Measurements from ENCODE around the gene IRAK1. TPM values are rescaled to one million over a fixed set of nuclear protein-coding genes. Genes with fewer than 3 reads are reported as not detected.

Gene IRAK1
- total and polyA plus RNA-seq, 2 of the 13 experiments (the other 11 are each of a cell fraction or from before 2014, with no cell fraction given), result 57.7 to 77.3 TPM

- TF ChIP-seq, protein P1, sequence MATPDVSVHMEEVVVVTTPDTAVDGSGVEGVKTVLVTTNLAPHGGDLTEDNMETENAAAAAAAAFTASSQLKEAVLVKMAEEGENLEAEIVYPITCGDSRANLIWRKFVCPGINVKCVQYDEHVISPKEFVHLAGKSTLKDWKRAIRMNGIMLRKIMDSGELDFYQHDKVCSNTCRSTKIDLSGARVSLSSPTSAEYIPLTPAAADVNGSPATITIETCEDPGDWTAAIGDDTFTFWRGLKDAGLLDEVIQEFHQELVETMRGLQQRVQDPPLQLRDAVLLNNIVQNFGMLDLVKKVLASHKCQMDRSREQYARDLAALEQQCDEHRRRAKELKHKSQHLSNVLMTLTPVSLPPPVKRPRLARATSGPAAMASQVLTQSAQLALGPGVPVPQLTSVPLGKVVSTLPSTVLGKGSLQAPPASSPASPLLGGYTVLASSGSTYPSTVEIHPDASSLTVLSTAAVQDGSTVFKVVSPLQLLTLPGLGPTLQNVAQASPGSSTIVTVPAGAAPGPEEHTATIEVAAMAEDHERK (CRISPR knock-in tag; IDR thresholded peaks at IDR 0.05; ENCODE audit: low read depth), result no peak
- TF ChIP-seq HOXA9 (CRISPR knock-in tag; IDR thresholded peaks at IDR 0.05; ENCODE audit: borderline replicate concordance) (no peak), NCOA2 (CRISPR knock-in tag; IDR thresholded peaks at IDR 0.05) (peak; percentile 79), ZNF512 (CRISPR knock-in tag; IDR thresholded peaks at IDR 0.05) (no peak), MZF1 (CRISPR knock-in tag; IDR thresholded peaks at IDR 0.05; ENCODE audit: borderline replicate concordance) (no peak), HOXA5 (CRISPR knock-in tag; IDR thresholded peaks at IDR 0.05) (peak; percentile 85), KMT2B (CRISPR knock-in tag; IDR thresholded peaks at IDR 0.05) (peak; percentile 38; the same call in 1 of the 2 replicates), FOXO4 (CRISPR knock-in tag; conservative IDR thresholded peaks at IDR 0.05) (no peak), HMG20A (CRISPR knock-in tag; IDR thresholded peaks at IDR 0.05; ENCODE audit: borderline replicate concordance) (peak; percentile 49; the same call in 1 of the 2 replicates), HOXA7 (CRISPR knock-in tag; IDR thresholded peaks at IDR 0.05) (no peak), ZKSCAN8 (CRISPR knock-in tag; IDR thresholded peaks at IDR 0.05; ENCODE audit: borderline replicate concordance) (peak; percentile 79; the same call in 1 of the 2 replicates), FOXJ3 (CRISPR knock-in tag; IDR thresholded peaks at IDR 0.05; ENCODE audit: borderline replicate concordance) (peak; percentile 76), ZNF530 (CRISPR knock-in tag; IDR thresholded peaks at IDR 0.05; ENCODE audit: low read depth) (no peak), PHF8 (CRISPR knock-in tag; IDR thresholded peaks at IDR 0.05) (peak; percentile 54), BHLHE40 (IDR thresholded peaks at IDR 0.05; ENCODE audit: low read length) (peak; percentile 96), U2AF2 (IDR thresholded peaks at IDR 0.05; ENCODE audit: low read depth, low read length) (no peak), CBX5 (CRISPR knock-in tag; IDR thresholded peaks at IDR 0.05; ENCODE audit: borderline replicate concordance) (peak; percentile 93; the same call in 1 of the 2 replicates), TBX2 (CRISPR knock-in tag; IDR thresholded peaks at IDR 0.05; ENCODE audit: borderline replicate concordance) (no peak; the same call in 1 of the 2 replicates), ZMYM4 (CRISPR knock-in tag; IDR thresholded peaks at IDR 0.05) (peak; percentile 48; the same call in 1 of the 2 replicates), CREM (IDR thresholded peaks at IDR 0.05) (0 out of 2 replicates have a peak, but pooled peaks have one; percentile 28), CREM (CRISPR knock-in tag; IDR thresholded peaks at IDR 0.05) (no peak), TRIM24 (CRISPR knock-in tag; IDR thresholded peaks at IDR 0.05) (peak; percentile 87; the same call in 1 of the 2 replicates), ZNF724P (CRISPR knock-in tag; IDR thresholded peaks at IDR 0.05; ENCODE audit: borderline replicate concordance) (0 out of 2 replicates have a peak, but pooled peaks have one; percentile 47), CBFB (CRISPR knock-in tag; IDR thresholded peaks at IDR 0.05) (peak; percentile 61; the same call in 1 of the 2 replicates), ZNF776 (CRISPR knock-in tag; IDR thresholded peaks at IDR 0.05) (no peak)
- TF ChIP-seq, protein P2, sequence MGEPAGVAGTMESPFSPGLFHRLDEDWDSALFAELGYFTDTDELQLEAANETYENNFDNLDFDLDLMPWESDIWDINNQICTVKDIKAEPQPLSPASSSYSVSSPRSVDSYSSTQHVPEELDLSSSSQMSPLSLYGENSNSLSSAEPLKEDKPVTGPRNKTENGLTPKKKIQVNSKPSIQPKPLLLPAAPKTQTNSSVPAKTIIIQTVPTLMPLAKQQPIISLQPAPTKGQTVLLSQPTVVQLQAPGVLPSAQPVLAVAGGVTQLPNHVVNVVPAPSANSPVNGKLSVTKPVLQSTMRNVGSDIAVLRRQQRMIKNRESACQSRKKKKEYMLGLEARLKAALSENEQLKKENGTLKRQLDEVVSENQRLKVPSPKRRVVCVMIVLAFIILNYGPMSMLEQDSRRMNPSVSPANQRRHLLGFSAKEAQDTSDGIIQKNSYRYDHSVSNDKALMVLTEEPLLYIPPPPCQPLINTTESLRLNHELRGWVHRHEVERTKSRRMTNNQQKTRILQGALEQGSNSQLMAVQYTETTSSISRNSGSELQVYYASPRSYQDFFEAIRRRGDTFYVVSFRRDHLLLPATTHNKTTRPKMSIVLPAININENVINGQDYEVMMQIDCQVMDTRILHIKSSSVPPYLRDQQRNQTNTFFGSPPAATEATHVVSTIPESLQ (CRISPR knock-in tag; conservative IDR thresholded peaks at IDR 0.05), result no peak
These were observed 37.1 kb upstream of the IRAK1 start (continued) for GRCh38 chrX:154056770-154057241.

All from HepG2 (cell line).